Activated B cell treated with CpG ODN at 0.5 μM for 24 hours (primary cell): ENCODE data around the gene SLC10A3. TPM values are rescaled to one million over a fixed set of nuclear protein-coding genes. Genes with fewer than 3 reads are reported as not detected.

Experiments used
- ATAC-seq: fragments of 200-7000 bp; cut with Tn5 transposase; one replicate; pipeline ENCODE4 v1.10.0; 2021; ENCODE audit warnings: low read depth, mild to moderate bottlenecking, moderate library complexity
- CTCF ChIA-PET: fragments of 350-600 bp; sonication (Branson Sonifier 250); formaldehyde crosslinking; loops from one replicate; lab custom pipeline; 2021; ENCODE audit warnings: antibody characterized with exemption; lab: Charles Lee
- POLR2A ChIA-PET: fragments of 350-600 bp; sonication (Branson Sonifier 250); formaldehyde crosslinking; loops from one replicate; lab custom pipeline; 2021; ENCODE audit warnings: antibody characterized with exemption; lab: Charles Lee
- DNase-seq: peaks from one replicate; pipeline ENCODE4 v3.0.0; 2022
- H3K27ac Mint-ChIP-seq: one replicate; pipeline ENCODE4 v1.8.0; 2020; ENCODE audit warnings: mixed read lengths
- H3K27me3 Mint-ChIP-seq: one replicate; pipeline ENCODE4 v1.8.0; 2021; ENCODE audit warnings: mixed read lengths
- H3K36me3 Mint-ChIP-seq: one replicate; pipeline ENCODE4 v1.8.0; 2021; ENCODE audit warnings: low read depth, mixed read lengths
- H3K4me1 Mint-ChIP-seq: one replicate; pipeline ENCODE4 v1.8.0; 2021; ENCODE audit warnings: mixed read lengths
- H3K4me3 Mint-ChIP-seq: one replicate; pipeline ENCODE4 v1.8.0; 2020; ENCODE audit warnings: mild to moderate bottlenecking, mixed read lengths
- H3K9me3 Mint-ChIP-seq: one replicate; pipeline ENCODE4 v1.8.0; 2020; ENCODE audit warnings: mixed read lengths
- intact Hi-C: fragments of 100-400 bp; cut with micrococcal nuclease; formaldehyde crosslinking; loops from one replicate; pipeline ENCODE4 v1.15.1; 2024
- total RNA-seq: library from RNA; stranded (reverse); gene quantifications from 2 replicates; pipeline ENCODE4 v1.2.3, GENCODE V29; 2022
- TF ChIP-seq, protein P1 (sequence below): fragments of 200-600 bp; IDR thresholded peaks from one replicate; pipeline ENCODE4 v1.8.0; 2022; ENCODE audit warnings: antibody characterized with exemption, mild to moderate bottlenecking

SLC10A3 gene
- total RNA-seq, 1 donor from 2014 or later: 13.4 TPM

DNA sequence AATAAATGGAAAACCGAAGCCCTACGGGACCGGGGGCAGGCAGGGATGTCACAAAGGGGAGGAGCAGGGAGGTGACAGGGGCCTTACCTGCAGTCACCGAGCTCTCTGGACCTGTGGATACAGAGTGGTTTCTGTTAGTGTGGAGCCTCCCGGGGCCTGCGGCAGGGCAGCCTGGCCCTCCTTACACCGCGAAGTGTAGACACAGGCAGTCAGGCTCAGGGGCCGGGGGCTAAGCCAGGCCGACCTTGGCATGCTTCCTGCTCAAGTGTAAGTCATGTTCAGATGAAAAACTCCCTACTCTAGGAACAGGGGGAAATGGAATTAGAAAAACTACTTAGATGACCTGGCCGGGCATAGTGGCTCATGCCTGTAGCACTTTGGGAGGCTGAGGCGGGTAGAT is 21.3 kb upstream of the SLC10A3 start:
- ChIA-PET POLR2A (no interaction called here), CTCF (no interaction called here)
- DNase-seq (no peak), ATAC-seq (no peak)
- Mint-ChIP-seq H3K9me3 (peaks cover 2% of the 10 kb centered on the region), H3K27ac (peak overlapping the region; percentile 56), H3K4me1 (peaks cover 21% of the 10 kb centered on the region), H3K27me3 (no peaks in the 10 kb centered on the region), H3K36me3 (peaks cover 25% of the 10 kb centered on the region), H3K4me3 (no peak overlapping the region)
- TF ChIP-seq, protein P1, sequence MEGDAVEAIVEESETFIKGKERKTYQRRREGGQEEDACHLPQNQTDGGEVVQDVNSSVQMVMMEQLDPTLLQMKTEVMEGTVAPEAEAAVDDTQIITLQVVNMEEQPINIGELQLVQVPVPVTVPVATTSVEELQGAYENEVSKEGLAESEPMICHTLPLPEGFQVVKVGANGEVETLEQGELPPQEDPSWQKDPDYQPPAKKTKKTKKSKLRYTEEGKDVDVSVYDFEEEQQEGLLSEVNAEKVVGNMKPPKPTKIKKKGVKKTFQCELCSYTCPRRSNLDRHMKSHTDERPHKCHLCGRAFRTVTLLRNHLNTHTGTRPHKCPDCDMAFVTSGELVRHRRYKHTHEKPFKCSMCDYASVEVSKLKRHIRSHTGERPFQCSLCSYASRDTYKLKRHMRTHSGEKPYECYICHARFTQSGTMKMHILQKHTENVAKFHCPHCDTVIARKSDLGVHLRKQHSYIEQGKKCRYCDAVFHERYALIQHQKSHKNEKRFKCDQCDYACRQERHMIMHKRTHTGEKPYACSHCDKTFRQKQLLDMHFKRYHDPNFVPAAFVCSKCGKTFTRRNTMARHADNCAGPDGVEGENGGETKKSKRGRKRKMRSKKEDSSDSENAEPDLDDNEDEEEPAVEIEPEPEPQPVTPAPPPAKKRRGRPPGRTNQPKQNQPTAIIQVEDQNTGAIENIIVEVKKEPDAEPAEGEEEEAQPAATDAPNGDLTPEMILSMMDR: no peak
- intact Hi-C loops: loop anchor here (10.0 kb wide), 2 partner anchors 57 to 137 kb away; partner anchors contain the start of genes EMD, FLNA and PLXNA3

- Mint-ChIP-seq H3K9me3 (peaks cover 2% of the 10 kb centered on the region), H3K36me3 (peaks cover 33% of the 10 kb centered on the region), H3K27me3 (no peaks in the 10 kb centered on the region), H3K4me1 (peaks cover 9% of the 10 kb centered on the region), H3K4me3 (no peak overlapping the region), H3K27ac (no peak overlapping the region)
- ChIA-PET CTCF (no interaction called here), POLR2A (no interaction called here)
- DNase-seq: no peak
- TF ChIP-seq, protein P1: no peak
- ATAC-seq: no peak
- intact Hi-C loops: no loop called here
Observed at GRCh38 chrX:154509455-154509854, 19.0 kb upstream of the SLC10A3 start.

DNA sequence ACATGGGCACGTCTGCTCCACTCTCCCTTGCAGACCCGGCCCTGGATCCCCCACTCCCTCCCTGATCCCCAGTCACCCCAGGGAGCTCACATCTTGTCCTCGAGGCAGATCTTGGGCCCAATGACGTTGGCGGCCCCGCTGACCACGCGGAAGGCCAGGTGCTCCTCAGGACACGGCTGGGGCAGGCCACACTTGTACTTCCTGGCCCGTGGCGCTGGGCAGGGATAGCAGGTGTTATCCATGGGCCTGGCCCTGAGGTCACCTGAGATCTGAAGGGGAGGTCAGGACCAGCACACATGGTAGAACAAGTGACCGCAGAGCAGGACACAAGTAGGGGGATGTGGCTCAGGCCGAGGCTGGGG is 17.9 kb upstream of the SLC10A3 start:
- POLR2A ChIA-PET: no interaction called here
- ATAC-seq (no peak), DNase-seq (no peak)
- Mint-ChIP-seq H3K27me3 (no peaks in the 10 kb centered on the region), H3K9me3 (peaks cover 2% of the 10 kb centered on the region), H3K27ac (no peak overlapping the region), H3K36me3 (peaks cover 32% of the 10 kb centered on the region), H3K4me1 (peaks cover 4% of the 10 kb centered on the region), H3K4me3 (no peak overlapping the region)
- CTCF ChIA-PET: no interaction called here
- intact Hi-C loops: no loop called here
- TF ChIP-seq, protein P1: no peak

DNA sequence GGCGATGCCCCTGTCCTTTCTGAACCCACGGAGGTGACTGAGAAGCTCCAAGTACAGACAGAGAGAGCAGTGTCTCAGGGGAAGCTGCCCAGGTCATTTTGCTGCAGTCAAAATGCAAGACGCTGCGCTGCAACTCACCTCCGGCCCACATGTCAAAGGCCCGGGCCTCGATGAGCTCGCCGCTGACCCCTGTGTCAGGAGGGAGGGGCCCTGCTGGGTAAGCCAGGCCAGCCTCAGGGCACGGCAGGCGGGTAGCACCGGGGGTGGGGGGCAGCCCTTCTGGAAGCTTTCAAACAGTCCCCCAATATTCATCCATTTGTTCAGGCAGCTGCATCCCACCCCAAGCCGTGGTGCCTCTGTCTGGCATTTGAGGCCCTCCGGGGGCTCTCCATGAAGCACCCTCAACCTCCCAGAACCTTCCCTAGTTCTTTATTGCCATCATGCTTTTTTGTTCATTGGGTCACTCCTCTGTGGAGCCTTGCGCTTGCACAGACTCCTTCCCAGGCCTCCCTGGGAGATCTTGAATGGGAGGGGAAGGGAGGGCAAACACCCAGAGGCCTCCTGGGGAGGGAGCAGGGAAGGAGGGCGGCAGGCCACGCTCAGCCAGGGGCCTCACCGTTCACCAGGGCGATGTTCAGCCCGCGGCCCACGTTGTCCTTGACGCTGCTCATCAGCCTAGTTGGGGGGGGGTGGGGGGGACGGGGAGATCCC is 17.4 kb upstream of the SLC10A3 start:
- intact Hi-C loops: no loop called here
- ChIA-PET POLR2A (interaction anchor here (0.6 to 1.0 kb wide), 2 partner anchors 11 to 12 kb away, joined by 3 to 5 read pairs; no protein-coding TSS in a partner anchor), CTCF (interaction anchor here (0.6 kb wide), 1 partner anchor 9 kb away, joined by 3 read pairs; no protein-coding TSS in a partner anchor)
- H3K36me3 Mint-ChIP-seq: peaks cover 32% of the 10 kb centered on the region
- no peaks in the 10 kb centered on the region for H3K27me3 Mint-ChIP-seq
- DNase-seq (no peak), ATAC-seq (no peak)
- no peak overlapping the region for H3K27ac Mint-ChIP-seq
- TF ChIP-seq, protein P1: no peak
- peaks cover 4% of the 10 kb centered on the region for H3K4me1 Mint-ChIP-seq
- H3K4me3 Mint-ChIP-seq: no peak overlapping the region
- peaks cover 2% of the 10 kb centered on the region for H3K9me3 Mint-ChIP-seq

DNA sequence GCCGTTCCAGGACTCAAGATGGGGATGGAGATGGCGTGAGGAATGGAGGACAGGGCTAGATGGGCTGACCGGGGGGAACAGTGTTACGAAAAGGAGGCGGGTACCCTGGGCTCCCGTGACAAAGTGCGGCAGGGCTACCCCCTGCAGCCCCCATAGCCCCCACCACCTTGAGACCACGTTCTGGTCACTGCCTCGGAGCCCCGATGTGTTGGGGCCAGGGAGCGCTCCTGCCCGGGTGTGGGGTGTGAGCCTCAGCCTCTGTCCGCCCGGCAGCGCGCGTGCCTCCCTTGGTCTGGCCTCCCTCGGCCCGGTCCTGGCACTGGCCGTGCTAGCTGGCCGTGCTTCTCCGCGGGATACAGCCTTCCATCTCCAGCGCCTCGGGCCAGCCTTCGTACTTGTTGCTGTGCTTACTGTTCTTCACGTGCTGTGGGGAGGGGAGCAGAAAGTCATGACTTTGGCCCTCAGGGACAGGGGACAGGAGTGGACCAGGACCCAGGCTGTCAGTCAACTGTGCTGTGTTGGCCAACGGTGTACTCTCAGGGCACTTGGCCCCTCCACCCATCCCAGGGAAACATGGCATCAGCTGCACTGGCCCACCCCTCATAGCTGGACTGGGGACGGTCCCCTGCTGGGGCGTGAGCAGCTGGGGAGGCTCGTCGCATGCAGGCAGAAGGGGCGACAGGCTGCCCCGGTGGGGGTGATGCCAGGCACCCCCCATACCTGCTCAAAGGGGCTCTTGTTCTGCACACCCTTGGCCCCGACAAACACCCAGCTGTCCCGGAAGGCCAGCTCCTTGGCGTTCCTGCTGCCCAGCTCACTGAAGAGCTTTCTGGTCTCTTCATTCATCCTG is 16.3 kb upstream of the SLC10A3 start:
- intact Hi-C loops: no loop called here
- peaks cover 2% of the 10 kb centered on the region for H3K9me3 Mint-ChIP-seq
- H3K4me1 Mint-ChIP-seq: peaks cover 4% of the 10 kb centered on the region
- H3K27me3 Mint-ChIP-seq: no peaks in the 10 kb centered on the region
- TF ChIP-seq, protein P1: no peak
- H3K36me3 Mint-ChIP-seq: peaks cover 32% of the 10 kb centered on the region
- no peak overlapping the region for H3K27ac Mint-ChIP-seq
- DNase-seq (no peak), ATAC-seq (no peak)
- no peak overlapping the region for H3K4me3 Mint-ChIP-seq
- CTCF ChIA-PET: no interaction called here
- POLR2A ChIA-PET: interaction anchor here (0.6 to 1.0 kb wide), 2 partner anchors 11 to 12 kb away, joined by 3 to 5 read pairs; no protein-coding TSS in a partner anchor
